ENCODE measurements around the gene NPL.

- TF ChIP-seq POLR2A (IDR thresholded peaks at IDR 0.05), result no peak
- TF ChIP-seq CTCF (IDR thresholded peaks at IDR 0.05), result no peak
Measured at GRCh38 chr1:182847105-182847504, 57.5 kb downstream of the NPL start.

Measured in esophagus squamous epithelium (tissue), 4 donors.